NB4 (cell line): Measurements from ENCODE around the gene CES1.

Experiments
- CTCF ChIP-seq: IDR thresholded peaks from one replicate; pipeline ENCODE4 v1.5.1; 2012; ENCODE audit warnings: low read depth, low read length
- MYC ChIP-seq: IDR thresholded peaks from 2 replicates; pipeline ENCODE4 v1.6.1; 2011; ENCODE audit warnings: low read depth, low read length

- TF ChIP-seq CTCF (no peak), MYC (no peak)
Observed at GRCh38 chr16:55868137-55868536, 35.2 kb upstream of the CES1 start.
